Mucosa of descending colon (tissue), 3 donors: ENCODE results near the gene OPCML. TPM values are rescaled to one million over a fixed set of nuclear protein-coding genes. Genes with fewer than 3 reads are reported as not detected.
"Not testable (repeated sequence)": the region's sequence is repeated elsewhere in the genome, so short reads cannot be mapped to it uniquely, and the experiment has no call there.

Experiments
- ATAC-seq: fragments of 200-7000 bp; cut with Tn5 transposase; one replicate; pipeline ENCODE4 v1.9.1; 2020; ENCODE audit warnings: mild to moderate bottlenecking, moderate library complexity
- DNase-seq, 3 donors: peaks; one replicate each; pipeline ENCODE4 v3.0.0-alpha.2; 2020
- H3K36me3 ChIP-seq: fragments of 200-600 bp; one replicate; pipeline ENCODE4 v1.8.0; 2021; ENCODE audit warnings: low read depth, mild to moderate bottlenecking
- H3K4me1 ChIP-seq: fragments of 200-600 bp; one replicate; pipeline ENCODE4 v1.8.0; 2021; ENCODE audit warnings: low read depth, mild to moderate bottlenecking
- H3K4me3 ChIP-seq: fragments of 200-600 bp; one replicate; pipeline ENCODE4 v1.8.0; 2021; ENCODE audit warnings: mild to moderate bottlenecking
- H3K9me3 ChIP-seq: fragments of 200-600 bp; one replicate; pipeline ENCODE4 v1.8.0; 2021; ENCODE audit warnings: mild to moderate bottlenecking
- CTCF ChIP-seq: fragments of 200-600 bp; IDR thresholded peaks from one replicate; pipeline ENCODE4 v1.8.0; 2022; ENCODE audit warnings: antibody characterized with exemption, mild to moderate bottlenecking
- intact Hi-C, 2 donors: fragments of 100-400 bp; cut with DNase I in 1 of 2; cut with micrococcal nuclease in 1 of 2; formaldehyde crosslinking; loops; one replicate each; pipeline versions ENCODE4 v1.11.0 to v1.11.1; 2022; cut with DNase I, micrococcal nuclease
- total RNA-seq, 3 donors: library from RNA; stranded (reverse); fragmentation: NEBNext Ultra II Directional in 2 of 3; extraction: Animal tissue kit (Norgen Biotek cat#: 25700) in 2 of 3; gene quantifications; one replicate each; pipeline versions ENCODE4 v1.2.1 to v1.2.4, GENCODE V29; 2021 to 2023
- donor health status: DM: no; HTN: no; CAD: no; lungs with moderate emphysema.
- donor health status: DM: no; HTN: no; CAD: no.
- donor health status: DM: no; HTN: yes; CAD: no.

The OPCML gene
- total RNA-seq, 3 donors from 2014 or later: 0.10 to 0.47 TPM; not detected in 1

- ATAC-seq: no peak
- Histone ChIP-seq H3K9me3 (peaks cover 22% of the 10 kb centered on the region), H3K36me3 (no peaks in the 10 kb centered on the region), H3K4me1 (no peaks in the 10 kb centered on the region), H3K4me3 (no peak overlapping the region)
- no peak for TF ChIP-seq CTCF
- no peak for DNase-seq
- intact Hi-C loops: no loop called here
Measured at GRCh38 chr11:132373405-132374143, 1158.7 kb downstream of the OPCML start.

GRCh38 chr11:132370114-132370513 lies 1162.2 kb downstream of the OPCML start:
- intact Hi-C loops, H3K4me1 ChIP-seq, H3K36me3 ChIP-seq, ATAC-seq, DNase-seq, H3K4me3 ChIP-seq: not testable (repeated sequence)
- peaks cover 23% of the 10 kb centered on the region for H3K9me3 ChIP-seq

- ATAC-seq: no peak
- intact Hi-C loops: no loop called here
- TF ChIP-seq CTCF: no peak
Measured at GRCh38 chr11:132367293-132367692, 1165.0 kb downstream of the OPCML start.

DNA sequence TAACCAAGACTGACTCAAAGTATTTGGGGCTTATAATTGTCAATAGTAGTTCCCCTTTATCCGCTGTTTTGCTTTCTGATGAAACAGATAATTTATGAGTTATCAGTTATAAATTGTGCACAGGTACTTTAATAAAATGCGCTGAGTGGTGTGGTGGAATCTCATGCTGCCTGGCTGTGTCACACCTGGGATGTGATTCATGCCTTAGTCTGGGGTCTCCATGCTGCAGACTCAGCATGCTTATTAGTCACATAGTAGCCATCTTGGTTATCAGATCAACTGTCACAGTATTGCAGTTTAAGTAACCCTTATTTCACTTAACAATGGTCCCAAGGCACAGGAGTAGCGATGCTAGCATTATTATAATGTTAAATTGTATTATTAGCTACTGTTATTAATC lies 1166.7 kb downstream of the OPCML start:
- Histone ChIP-seq H3K9me3 (peaks cover 16% of the 10 kb centered on the region), H3K36me3 (no peaks in the 10 kb centered on the region), H3K4me3 (no peak overlapping the region), H3K4me1 (no peaks in the 10 kb centered on the region)
- ATAC-seq: no peak
- DNase-seq: no peak
- no peak for TF ChIP-seq CTCF
- intact Hi-C loops: no loop called here

More at GRCh38 chr11:132367293-132367692, 1165.0 kb downstream of the OPCML start:
- no peaks in the 10 kb centered on the region for H3K4me1 ChIP-seq
- H3K36me3 ChIP-seq: no peaks in the 10 kb centered on the region
- peaks cover 16% of the 10 kb centered on the region for H3K9me3 ChIP-seq
- no peak overlapping the region for H3K4me3 ChIP-seq
- no peak for DNase-seq
